ENCODE data around the gene MPRIP.

MPRIP gene

DNA sequence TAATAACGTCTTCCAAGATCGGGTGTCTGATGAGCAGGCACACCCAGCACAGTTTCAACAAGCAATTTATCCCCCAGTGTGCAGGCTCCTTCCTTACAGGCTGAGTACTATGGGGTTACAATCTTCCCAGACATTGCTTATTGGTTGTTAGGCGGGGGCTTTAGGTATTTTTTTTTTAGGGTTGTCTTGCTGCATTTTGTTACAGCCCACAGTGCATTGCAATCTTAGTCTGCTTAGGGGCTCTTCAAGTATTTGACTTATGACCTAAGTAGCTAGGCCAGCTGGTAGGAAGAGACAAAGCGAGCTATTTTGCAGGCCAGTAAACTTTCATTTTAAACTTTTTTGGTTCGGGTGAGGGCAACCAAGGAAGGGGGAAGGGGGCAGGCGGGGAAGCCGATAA is 158.1 kb downstream of the MPRIP start:
- no peak for DNase-seq

DNA sequence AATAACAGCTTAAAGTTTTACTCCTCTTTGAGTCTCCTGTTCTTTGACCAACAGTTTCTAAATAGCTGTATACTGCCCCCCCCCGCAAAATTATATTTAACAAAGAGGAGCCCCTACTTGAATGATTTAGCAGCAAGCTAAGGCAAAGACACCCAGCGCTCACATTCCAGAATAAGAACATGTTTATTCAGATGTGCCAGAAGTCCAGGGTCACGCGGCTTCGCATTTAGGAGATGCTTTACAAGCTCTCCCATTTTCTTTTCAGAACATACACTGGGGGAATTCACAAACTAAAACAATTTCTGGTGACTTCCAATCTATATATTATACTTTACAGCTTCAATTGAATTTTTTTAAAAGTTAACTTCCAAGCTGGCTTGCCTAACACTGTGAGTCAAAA is 158.6 kb downstream of the MPRIP start:
- DNase-seq = no peak

DNA sequence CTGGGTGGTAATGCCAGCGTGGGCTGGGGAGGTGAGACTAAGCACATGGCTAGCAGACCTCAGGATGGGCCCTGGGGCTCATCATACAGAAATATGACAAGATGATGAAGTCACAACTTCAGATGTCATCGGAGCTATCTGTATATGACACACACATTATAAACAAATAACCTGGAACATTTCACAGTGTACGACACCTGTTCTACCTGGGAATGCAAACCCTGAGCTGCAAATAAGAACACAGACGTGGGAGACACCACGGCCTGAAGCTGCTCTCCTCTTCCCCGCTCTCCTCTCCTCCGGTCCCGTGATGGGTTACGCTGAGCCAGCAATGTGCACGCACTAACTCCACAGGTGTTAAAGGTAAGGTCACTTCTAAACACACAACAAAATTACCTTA is 159.0 kb downstream of the MPRIP start:
- DNase-seq = no peak

DNA sequence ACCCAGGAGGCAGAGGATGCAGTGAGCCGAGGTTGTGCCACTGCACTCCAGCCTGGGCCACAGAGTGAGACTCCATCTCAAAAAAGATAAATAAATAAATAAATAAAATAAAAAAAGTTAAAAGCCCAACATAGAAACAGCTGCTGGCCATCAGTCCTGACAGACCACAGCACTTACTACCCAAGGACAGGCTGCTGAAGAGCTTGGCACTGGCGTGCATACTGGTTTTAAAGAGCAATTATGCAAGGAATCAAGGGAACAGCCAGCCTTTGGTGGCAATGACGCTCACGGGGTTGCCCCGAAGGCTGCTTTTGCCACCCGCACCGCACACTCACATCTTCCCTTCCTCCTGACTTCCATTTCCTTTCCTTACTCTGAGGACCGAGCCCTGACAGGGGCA is 159.7 kb downstream of the MPRIP start:
- DNase-seq = no peak

DNA sequence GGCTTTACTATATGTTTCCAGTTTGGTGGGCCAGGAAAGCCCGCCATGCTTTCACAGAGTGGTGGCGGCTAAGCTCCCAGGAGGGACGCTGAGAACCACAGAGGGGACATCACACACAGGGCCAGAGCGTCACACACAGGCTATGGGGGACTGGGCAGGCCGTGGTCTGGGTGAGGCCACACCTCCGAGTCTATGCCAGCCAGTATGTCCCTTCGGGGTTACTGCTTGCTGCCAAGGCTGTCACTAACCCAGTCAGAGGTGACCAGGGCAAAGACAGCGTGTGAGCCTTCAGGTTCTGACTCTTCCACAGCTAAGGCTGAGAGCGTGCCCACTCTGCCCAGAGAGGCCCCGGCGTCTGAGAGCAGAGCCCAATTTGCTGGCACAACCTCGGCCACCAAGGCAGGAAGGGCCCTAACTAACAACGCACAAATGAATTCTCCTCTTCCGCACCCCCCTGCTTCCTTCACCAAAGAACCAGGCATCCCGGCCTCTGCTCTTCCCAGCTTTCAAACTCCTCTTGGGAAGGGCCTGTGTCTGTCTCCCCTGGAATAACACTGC is 161.0 kb downstream of the MPRIP start:
- no peak for DNase-seq

DNA sequence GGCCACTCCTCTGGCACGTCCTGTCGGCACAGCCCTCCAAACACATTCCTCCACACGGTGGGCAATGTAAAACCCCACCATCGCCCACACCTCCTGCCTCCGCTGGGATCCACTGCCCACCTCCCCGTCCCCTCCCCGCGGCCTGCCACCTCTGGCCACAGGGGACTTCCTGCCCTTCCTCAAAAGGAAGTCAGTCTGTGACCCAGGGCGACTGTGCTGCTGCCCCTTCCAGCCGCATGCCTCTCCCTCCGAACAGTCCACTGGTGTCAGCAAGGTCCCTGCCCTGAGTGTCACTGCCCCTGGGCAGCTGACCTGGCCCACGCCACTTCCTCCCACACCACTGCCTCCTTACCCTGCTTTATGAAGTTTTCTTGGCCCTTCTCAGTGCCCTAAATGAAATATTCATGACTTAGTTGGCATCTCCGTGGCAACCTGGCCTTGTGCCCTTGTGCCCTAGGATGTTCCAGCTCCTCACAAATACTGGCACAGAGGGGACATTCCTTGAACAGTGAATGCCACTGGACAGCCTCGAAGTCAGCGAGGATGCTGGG is 161.9 kb downstream of the MPRIP start:
- DNase-seq = no peak

DNA sequence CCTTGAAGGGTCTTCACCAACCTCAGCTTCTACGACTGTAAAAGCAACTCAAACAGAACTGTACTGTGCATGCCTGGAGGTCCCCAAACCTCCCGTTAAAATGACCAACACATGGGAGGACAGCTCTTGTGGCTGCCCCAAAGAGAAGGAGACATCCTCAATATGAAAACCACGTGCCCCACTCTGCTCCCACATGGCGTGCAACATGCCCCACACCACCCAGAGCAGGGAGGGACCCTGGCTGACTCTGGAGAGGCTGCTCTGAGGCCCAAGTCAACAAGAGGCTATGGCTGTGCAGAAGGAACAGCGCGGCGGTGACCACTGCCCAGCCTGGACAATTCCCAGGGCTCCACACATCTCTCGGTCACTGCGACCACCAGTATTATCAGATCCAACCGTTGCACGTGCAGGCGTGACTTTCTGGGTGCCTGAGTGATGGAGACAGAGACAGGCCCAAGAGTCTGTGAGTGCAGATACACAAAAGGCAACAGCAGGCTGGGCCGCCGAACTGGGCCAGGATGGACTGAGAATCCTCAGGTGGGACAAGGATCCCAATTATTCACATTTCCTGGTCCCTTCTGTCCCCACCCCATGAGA is 162.5 kb downstream of the MPRIP start:
- no peak for DNase-seq

DNA sequence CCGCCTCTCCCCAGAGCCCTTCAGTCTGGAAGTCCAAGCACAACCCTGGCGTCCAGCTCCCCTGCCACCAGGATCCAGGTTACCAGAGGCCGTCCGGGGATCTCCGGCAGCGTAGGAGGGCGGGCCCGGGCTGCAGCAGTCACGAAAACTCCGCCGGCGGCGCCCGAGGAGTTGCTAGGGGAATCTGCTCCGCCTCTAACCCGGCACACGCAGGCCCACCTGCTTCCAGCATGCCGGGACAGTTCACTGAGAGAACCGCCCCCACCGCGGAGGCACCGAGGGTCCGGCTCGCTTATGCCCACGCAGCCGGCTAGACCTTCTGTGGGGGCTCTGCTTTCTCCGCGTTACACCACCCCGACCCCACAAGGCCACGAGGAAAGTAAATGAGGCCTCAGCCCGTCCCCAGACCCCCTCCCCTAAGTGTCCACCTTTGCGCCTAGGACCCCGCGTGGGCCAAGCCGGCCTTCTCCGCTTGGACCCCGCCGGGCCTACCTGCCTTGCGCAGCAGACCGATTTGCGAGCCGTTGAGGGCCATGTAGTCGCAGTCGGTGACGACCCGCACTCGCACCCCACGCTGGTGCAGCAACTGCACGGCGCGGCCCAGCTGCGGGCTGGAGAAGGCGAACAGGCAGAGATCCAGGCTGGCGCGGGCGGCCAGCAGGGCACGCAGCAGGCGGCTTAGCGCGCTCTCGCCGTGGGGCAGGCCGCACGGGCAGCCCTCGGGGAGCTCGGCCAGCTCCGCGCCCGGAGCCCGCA is 163.3 kb downstream of the MPRIP start:
- DNase-seq = peak; percentile 25

DNA sequence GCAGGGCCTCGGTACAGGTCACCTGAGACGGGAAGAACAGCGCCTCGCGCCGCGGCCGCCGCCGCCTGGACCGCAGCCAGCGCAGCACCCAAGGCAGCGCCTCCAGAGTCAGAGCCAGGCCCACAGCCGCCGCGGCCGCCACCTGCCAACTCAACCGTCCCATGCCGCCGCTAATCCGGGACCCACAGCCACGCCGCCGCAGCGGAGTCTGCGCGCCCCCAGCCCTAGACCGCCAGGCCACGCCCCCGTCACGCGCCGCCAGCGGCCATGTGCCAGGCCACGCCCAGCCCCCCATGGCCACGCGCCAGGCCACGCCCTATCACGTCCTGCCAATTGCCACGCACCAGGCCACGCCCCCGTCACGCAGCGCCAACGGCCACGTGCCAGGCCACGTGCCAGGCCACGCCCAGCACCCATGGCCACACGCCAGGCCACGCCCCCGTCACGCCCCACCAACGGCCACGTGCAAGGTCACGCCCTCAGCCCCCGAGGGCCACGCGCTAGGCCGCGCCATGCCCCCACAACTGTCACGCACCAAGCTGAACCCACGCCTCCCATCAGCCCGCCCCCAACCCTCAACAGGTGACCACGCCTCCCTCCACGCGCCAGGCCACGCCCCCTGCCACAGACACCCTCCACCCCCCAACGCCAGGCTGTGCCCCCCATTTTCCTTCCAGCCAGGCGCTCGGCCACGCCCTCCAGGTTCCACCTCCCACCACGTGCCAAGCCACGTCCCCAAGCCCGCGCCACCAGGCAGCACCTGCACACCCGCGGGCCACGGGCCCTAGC is 164.1 kb downstream of the MPRIP start, which contains the start of gene PLD6:
Gene PLD6 (minus strand): TSS at position 210 of the 789 bp plus-strand sequence. CDS start 47 bp downstream, at position 163.
- peak; percentile 31 for DNase-seq

DNA sequence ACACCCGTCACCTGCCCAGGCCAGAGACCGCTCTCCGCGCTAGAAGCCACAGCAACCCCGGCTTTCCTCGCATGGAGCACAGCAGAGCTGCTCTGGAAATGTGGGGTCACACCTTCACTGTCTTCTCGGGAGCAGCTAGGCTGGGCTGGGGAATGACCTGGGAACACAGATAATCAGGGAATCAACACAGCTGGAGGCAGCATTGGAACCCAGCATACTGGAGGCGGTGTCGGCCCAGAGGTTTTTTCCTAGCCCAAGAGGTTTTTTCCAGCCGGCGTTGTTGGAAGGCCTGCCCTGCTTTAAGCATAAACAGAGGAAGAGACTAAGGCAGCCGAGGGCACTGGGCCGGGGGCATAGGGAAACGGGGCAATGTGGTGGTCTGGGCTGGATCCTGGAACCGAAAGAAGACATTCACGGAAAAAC is 164.7 kb downstream of the MPRIP start:
- DNase-seq = no peak

DNA sequence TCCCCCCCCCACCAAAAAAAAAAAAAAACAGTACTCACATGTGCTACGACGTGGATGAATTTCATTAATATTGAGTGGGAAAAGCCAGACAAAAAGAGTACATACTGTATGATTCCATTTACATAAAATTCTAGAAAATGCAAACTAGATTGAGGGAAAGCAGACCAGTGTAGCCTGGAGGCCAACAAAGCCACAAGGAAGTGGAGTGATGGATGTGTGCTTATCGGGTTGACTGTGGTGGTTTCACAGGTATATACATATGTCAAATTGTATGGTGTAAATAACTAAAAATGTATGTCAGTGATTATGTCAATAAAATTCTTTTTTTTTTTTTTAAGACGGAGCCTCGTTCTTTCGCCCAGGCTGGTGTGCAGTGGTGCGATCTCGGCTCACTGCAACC is 165.7 kb downstream of the MPRIP start:
- DNase-seq = no peak

DNA sequence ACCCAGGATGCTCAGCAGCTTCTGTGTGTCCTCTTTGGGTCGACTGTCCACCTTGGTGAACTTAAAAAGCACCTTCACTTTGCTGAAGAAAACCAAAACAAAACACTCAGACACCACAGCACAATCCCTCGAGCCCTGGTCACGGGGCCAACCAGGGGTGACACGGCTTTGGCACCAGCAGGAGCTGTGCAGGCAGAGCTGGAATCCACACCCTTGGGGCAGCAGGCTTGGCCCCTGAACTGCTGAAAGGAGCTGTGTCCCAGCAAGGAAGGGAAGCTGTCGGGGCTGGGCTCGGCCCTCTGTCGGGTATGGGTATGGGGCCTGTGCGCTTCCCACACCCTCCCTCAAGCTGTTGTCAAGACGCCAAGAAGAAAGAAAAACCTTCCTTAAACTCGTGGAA is 171.5 kb downstream of the MPRIP start:
- DNase-seq = no peak

DNA sequence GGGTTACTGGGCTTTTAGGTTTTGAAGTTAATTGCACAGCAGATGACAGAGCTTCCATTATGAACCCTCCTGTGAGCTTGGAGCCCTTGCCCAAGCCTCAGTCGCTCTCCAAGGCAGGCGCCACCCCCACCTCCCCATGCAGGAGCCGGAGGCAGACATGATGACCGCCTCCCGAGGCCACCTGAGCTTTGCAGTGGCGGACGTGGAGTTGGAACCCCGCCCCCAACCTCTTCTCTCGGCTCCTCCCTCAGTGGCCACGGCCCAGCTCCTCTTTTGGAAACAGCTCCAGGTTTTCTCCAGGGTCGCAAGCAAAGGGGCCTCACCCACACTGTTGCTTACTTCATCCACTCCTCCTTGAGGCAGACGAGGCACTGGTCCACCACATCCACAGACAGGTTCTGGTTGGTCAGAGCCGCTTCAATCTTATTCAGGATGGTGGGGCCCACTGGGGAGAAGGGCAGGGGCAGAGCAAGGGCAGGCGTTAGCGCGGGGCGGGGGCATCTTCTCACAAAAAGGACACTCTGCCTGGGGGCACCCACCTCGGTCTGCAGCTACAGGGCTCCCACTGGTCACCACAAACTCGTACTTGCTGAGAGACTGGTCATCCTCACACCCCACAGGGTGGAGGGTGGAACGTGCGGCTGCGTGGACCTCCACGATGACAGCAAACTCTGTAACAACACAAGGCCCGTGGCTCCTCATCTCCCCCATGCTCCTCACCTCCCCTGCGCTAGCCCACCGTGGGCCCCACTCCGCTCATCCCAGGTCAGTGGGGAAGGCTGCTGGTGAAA is 172.6 kb downstream of the MPRIP start:
- no peak for DNase-seq

DNA sequence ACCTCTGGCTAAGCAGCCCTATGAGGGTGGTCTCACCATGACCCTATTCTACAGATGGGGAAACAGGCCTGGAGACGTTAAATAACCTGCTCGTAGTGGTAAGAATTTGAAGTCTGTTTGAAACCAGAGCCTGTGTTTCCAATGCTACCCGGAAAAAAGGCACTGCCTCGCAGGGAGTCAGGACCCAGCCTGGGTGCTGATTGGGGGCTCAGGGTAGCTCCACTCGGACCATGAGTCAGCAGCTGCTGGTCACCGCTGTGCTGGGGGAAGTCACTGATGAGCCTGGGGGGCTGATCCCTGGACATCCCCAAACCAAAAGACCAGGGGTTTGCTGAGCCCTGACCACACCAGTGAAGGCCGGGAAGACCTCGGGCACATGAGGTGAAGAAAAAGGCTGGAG is 173.3 kb downstream of the MPRIP start:
- no peak for DNase-seq

DNA sequence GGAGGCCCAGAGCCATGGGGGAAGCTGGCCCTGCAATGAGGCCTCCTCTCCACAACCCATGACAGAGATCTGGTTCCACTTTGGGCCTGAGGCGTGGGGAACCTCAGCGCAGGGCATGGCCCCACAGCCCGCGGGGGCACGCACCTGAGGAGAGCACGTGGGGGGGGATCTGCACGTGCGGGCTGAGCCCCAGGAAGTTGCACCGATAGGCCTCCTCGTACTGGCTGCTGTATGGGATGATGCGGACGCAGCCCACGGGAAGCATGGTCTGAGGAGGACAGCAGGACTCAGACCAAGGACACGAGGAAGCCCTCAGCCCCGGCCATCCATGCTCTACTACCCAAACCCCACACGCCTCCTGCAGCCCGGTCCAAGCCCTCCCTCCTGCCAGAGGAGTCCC is 174.0 kb downstream of the MPRIP start:
- DNase-seq = no peak

DNA sequence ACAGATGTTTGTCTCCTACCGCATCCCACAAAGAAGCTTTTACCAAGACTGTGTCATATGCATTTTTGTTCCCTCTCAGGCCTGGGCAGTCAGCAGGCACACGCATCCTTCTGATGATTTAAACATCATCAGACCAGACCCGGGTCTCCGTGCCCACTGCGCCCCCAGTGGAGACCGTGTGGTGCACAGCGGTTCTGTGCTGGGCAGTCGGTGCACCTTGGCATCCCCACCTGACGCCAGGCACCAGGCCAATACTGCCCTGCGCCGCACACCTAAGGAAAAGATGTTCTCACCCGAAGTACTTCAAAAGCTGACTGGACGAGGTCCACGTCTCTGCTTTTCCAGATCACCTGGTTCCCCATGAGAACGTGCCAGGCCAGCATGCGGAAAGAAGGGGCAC is 174.5 kb downstream of the MPRIP start:
- DNase-seq = no peak

DNA sequence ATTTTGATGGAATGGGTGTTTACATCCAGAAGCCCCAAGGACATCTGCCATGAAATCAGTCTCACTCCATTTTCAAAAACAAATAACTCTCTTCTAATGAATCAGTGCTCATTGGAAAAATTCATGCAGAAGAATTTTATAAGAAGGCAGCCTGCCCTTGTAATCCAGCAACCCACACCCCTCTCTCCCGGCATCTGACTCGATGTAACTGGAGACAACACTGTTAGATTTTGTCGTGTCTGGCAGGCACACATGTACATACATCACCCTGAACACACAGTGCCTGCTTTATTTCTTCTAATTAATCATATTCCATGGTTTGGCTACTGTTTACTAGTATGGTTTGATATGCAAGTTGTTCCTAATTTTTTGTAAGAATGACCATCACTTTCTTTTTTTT is 175.7 kb downstream of the MPRIP start:
- DNase-seq = no peak

DNA sequence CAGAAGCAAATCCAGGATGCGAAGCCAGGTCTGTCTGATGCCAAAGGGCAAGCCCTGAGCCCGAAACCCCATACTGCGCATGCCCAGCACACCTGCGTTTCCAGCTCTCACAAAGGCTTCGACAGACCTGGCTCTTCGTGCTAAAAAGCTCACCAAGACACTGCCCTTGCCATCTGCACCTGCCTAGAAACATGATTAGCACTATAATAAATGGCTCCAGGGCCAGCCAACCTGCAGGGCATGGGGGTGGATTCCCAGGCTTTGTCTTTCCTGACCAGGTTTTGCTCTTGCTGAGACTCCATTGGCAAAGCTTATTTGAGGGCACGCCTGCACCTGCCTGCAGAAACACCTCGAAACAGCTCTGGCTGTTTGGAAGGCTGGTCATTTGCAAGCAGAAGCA is 178.3 kb downstream of the MPRIP start:
- DNase-seq = no peak

DNA sequence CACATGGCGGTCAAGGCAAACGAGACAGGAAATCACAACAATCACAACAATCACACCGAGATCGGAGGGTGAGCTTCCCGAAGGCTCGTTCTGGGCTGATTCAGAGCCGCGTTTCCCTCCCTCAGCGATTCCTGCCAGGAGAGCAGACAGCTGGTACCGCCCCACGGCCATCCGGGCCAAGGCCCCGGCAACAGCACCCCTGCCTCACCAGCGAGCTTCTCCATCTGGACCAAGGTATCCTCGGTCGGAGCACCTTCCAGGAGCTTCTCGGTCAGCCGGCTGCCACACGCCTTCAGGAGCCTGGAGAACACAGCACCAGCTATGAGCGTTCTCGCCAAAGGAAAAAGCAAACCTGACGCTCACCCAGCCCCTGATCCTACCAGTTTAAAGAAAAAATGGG is 179.1 kb downstream of the MPRIP start:
- DNase-seq = no peak

DNA sequence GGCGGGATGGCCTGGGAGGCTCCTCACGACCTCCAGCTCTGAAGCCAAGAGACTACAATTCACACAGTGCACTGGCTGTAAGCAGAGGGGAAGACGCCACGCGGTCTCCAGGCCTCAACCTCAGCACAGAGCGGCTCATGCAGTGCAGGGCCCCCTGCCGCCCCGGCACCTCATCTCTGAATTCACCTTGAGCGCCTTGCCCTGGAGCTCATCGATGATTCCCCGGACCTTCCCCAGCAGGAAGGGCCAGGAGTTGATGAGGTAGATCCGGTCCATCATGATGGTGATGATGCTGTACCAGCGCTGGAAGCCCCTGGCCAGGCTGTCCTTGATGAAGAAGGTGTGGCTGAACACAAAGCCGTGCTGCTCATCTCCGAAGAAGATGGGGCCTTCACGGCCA is 181.5 kb downstream of the MPRIP start:
- DNase-seq = no peak

DNA sequence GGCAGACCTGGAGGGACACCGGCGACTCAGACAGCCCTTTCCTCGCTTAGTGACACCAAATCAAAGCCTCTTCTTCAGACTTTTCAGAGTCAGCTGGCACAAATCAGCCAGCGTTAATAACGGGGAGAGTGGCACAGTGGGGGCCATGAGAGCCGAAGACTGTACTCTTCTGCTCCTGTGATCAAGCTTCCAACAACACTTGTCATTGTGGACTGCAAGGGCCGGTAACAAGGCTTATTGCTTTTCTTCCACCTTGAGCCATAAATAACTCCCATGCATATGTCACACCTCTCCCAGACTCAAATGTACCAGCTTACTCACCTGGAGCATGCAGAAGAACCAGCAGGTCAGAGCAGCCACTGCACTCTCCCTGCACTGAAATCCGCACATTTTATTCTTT is 181.9 kb downstream of the MPRIP start:
- no peak for DNase-seq

DNA sequence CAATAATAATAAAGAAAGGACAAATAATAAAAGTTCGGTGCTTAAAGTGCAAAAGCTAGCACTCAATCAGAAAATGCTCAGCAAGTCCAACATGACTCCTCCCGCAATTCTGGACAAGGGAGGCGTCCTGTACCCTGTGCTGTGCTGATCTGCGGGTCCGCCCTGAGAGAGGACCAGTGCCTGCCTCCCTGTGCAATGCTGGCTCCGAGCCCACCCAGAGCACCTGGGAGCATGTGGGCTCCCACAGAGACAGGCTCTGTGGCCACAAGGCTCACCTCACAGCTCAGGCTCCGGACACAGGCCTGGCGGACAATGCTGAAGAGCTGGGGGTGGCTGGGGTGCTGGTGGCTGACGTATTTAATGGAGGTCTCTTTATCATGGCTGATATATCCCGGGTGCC is 183.6 kb downstream of the MPRIP start:
- DNase-seq = no peak

Data from NCI-H1694 treated with DMSO at 0.1 percent for 48 hours (cell line).